Keratinocyte (primary cell): ENCODE measurements around the gene MAPK4. TPM values are rescaled to one million over a fixed set of nuclear protein-coding genes. Genes with fewer than 3 reads are reported as not detected.

Experiments used
- DNase-seq: peaks from one replicate; pipeline ENCODE4 v3.0.0-alpha.2; 2011; ENCODE audit warnings: low read depth, missing footprints, low spot score
- FAIRE-seq: peaks from 2 replicates; lab custom pipeline; 2011; peaks lifted over from hg19 to GRCh38; lab: Jason Lieb, UNC
- H2AFZ ChIP-seq: 2 replicates; pipeline ENCODE4 v1.6.0; 2012; ENCODE audit warnings: low read length, control low read depth, inconsistent platforms; ENCODE audit not compliant: control insufficient read depth
- H3K27ac ChIP-seq: 2 replicates; pipeline ENCODE4 v1.5.1; 2011; ENCODE audit warnings: low read length; ENCODE audit not compliant: control insufficient read depth, insufficient read depth
- H3K27me3 ChIP-seq: 3 replicates; pipeline ENCODE4 v1.6.0; 2011; ENCODE audit warnings: low read length; ENCODE audit not compliant: control insufficient read depth, insufficient read depth; ENCODE audit errors: extremely low read depth
- H3K36me3 ChIP-seq, 2 experiments: 2 replicates in 1 of 2; 3 replicates in 1 of 2; pipeline ENCODE4 v1.5.1; 2011; ENCODE audit warnings: low read length in 2 of 2, mild to moderate bottlenecking in 1 of 2; ENCODE audit not compliant: control insufficient read depth in 2 of 2, insufficient read depth in 2 of 2; ENCODE audit errors: extremely low read depth in 1 of 2
- H3K4me1 ChIP-seq: 3 replicates; pipeline ENCODE4 v1.5.1; 2011; ENCODE audit warnings: low read length; ENCODE audit not compliant: control insufficient read depth, insufficient read depth; ENCODE audit errors: extremely low read depth
- H3K4me2 ChIP-seq: 3 replicates; pipeline ENCODE4 v1.6.0; 2011; ENCODE audit warnings: low read depth, low read length; ENCODE audit not compliant: control insufficient read depth, insufficient read depth; ENCODE audit errors: extremely low read depth
- H3K4me3 ChIP-seq, 3 experiments: fragments of 200-600 bp in 1 of 3; sonication (generic) in 1 of 3; 2 replicates in 2 of 3; 3 replicates in 1 of 3; pipeline ENCODE4 v1.5.1; 2011 to 2016; ENCODE audit warnings: low read length in 3 of 3, mild to moderate bottlenecking in 3 of 3, control low read depth in 2 of 3, inconsistent platforms in 1 of 3, low read depth in 1 of 3, mixed read lengths in 1 of 3, mixed run types in 1 of 3, moderate library complexity in 1 of 3; ENCODE audit not compliant: control insufficient read depth in 2 of 3, insufficient read depth in 2 of 3; ENCODE audit errors: extremely low read depth in 1 of 3
- H3K79me2 ChIP-seq: 2 replicates; pipeline ENCODE4 v1.6.0; 2012; ENCODE audit warnings: low read length; ENCODE audit not compliant: control insufficient read depth, insufficient read depth
- H3K9ac ChIP-seq: 3 replicates; pipeline ENCODE4 v1.6.0; 2011; ENCODE audit warnings: low read length; ENCODE audit not compliant: control insufficient read depth, insufficient read depth; ENCODE audit errors: extremely low read depth
- H3K9me1 ChIP-seq: 3 replicates; pipeline ENCODE4 v1.6.0; 2011; ENCODE audit warnings: low read length; ENCODE audit not compliant: control insufficient read depth, insufficient read depth; ENCODE audit errors: extremely low read depth
- H3K9me3 ChIP-seq: 2 replicates; pipeline ENCODE4 v1.5.1; 2012; ENCODE audit warnings: low read depth, low read length; ENCODE audit not compliant: control insufficient read depth
- H4K20me1 ChIP-seq: 3 replicates; pipeline ENCODE4 v1.6.0; 2011; ENCODE audit warnings: low read length; ENCODE audit not compliant: control insufficient read depth, insufficient read depth; ENCODE audit errors: extremely low read depth
- CTCF ChIP-seq, 3 experiments: IDR thresholded peaks in 1 of 3; conservative IDR thresholded peaks in 1 of 3; optimal IDR thresholded peaks in 1 of 3; 2 replicates in 2 of 3; 3 replicates in 1 of 3; pipeline versions ENCODE3 to v1.5.1; 2011; ENCODE audit warnings: low read length in 3 of 3, mild to moderate bottlenecking in 3 of 3, moderate library complexity in 2 of 3, control low read depth in 1 of 3, inconsistent platforms in 1 of 3; ENCODE audit not compliant: insufficient read depth in 2 of 3; ENCODE audit errors: extremely low read depth in 1 of 3
- EZH2 ChIP-seq: IDR thresholded peaks from one replicate; pipeline ENCODE4 v1.6.1; 2012; ENCODE audit warnings: inconsistent platforms, mild to moderate bottlenecking, low read length, moderate library complexity
- dilution Hi-C: fragments of 300-500 bp; cut with MboI; formaldehyde crosslinking; loops from one replicate; pipeline ENCODE4 v1.7.0; 2020; ENCODE audit warnings: low sequenced_read_pairs; ENCODE audit not compliant: extremely low pct_ligation_motif_present
- polyA plus RNA-seq, 5 experiments: library from polyadenylated mRNA; depleted of rRNA in 3 of 5; stranded (reverse) in 3 of 5; stranded (forward) in 1 of 5; unstranded in 1 of 5; fragments of >200 nt; gene quantifications; 1 replicate in 1 of 5; 2 replicates in 3 of 5; 3 replicates in 1 of 5; pipeline versions ENCODE4 v1.2.1 to v1.2.3, GENCODE V29; 2011 to 2012; ENCODE audit warnings: missing spikeins in 2 of 5, low read depth in 1 of 5, low replicate concordance in 1 of 5

The MAPK4 gene
- polyA plus RNA-seq, 1 donor (not counting 4 experiments of a cell fraction or from before 2014, with no cell fraction given) = not detected

- DNase-seq = no peak
- FAIRE-seq = no peak
- H4K20me1 ChIP-seq = no peaks in the 10 kb centered on the region
Measured at GRCh38 chr18:50721451-50722120, 161.7 kb downstream of the MAPK4 start.

GRCh38 chr18:50722311-50722710 lies 162.4 kb downstream of the MAPK4 start:
- DNase-seq = peak; percentile 9
- Histone ChIP-seq H3K27ac (no peak overlapping the region), H3K4me2 (no peak overlapping the region), H3K79me2 (no peaks in the 10 kb centered on the region), H3K4me1 (peaks cover 11% of the 10 kb centered on the region), H3K9me1 (no peaks in the 10 kb centered on the region), H3K9me3 (no peaks in the 10 kb centered on the region), H3K36me3 (no peaks in the 10 kb centered on the region), H3K4me3 (no peak overlapping the region), H3K27me3 (peaks cover 5% of the 10 kb centered on the region), H4K20me1 (no peaks in the 10 kb centered on the region), H3K9ac (no peak overlapping the region), H2AFZ (no peak overlapping the region)
- dilution Hi-C loops = no loop called here
- FAIRE-seq = no peak
- TF ChIP-seq CTCF (optimal IDR thresholded peaks at IDR 0.05 in 1 of 3, IDR thresholded peaks at IDR 0.05 in 1 of 3, conservative IDR thresholded peaks at IDR 0.05 in 1 of 3; ENCODE audit: extremely low read depth in 1 of 3, insufficient read depth in 2 of 3, low read length in 3 of 3) (peak in 1 of 3 experiments; percentile 11), EZH2 (no peak)

More at GRCh38 chr18:50721451-50722120, 161.7 kb downstream of the MAPK4 start:
- Histone ChIP-seq H3K9me3 (no peaks in the 10 kb centered on the region), H3K4me1 (peaks cover 9% of the 10 kb centered on the region), H3K4me3 (no peak overlapping the region), H2AFZ (no peak overlapping the region), H3K27ac (no peak overlapping the region), H3K4me2 (no peak overlapping the region), H3K79me2 (no peaks in the 10 kb centered on the region), H3K9ac (no peak overlapping the region), H3K36me3 (no peaks in the 10 kb centered on the region), H3K27me3 (peaks cover 5% of the 10 kb centered on the region), H3K9me1 (no peaks in the 10 kb centered on the region)
- dilution Hi-C loops = no loop called here
- no peak for TF ChIP-seq CTCF (optimal IDR thresholded peaks at IDR 0.05 in 1 of 3, IDR thresholded peaks at IDR 0.05 in 1 of 3, conservative IDR thresholded peaks at IDR 0.05 in 1 of 3; ENCODE audit: extremely low read depth in 1 of 3, insufficient read depth in 2 of 3, low read length in 3 of 3)
- no peak for TF ChIP-seq EZH2
